HUES64 (cell line): ENCODE results near the gene RAB4A.

Experiments used
- H3K27ac ChIP-seq: 2 replicates; pipeline ENCODE4 v1.7.0; 2013; ENCODE audit warnings: low read depth, low read length, inconsistent platforms
- H3K27me3 ChIP-seq: 2 replicates; pipeline ENCODE4 v1.6.1; 2013; ENCODE audit warnings: mild to moderate bottlenecking, low read length; ENCODE audit not compliant: insufficient read depth
- H3K36me3 ChIP-seq: 2 replicates; pipeline ENCODE4 v1.6.1; 2013; ENCODE audit warnings: mild to moderate bottlenecking, low read length; ENCODE audit not compliant: insufficient read depth
- H3K4me1 ChIP-seq: 2 replicates; pipeline ENCODE4 v1.6.1; 2013; ENCODE audit warnings: mild to moderate bottlenecking, low read length, moderate library complexity; ENCODE audit not compliant: insufficient read depth
- H3K4me3 ChIP-seq: 2 replicates; pipeline ENCODE4 v1.5.1; 2013; ENCODE audit warnings: mild to moderate bottlenecking, low read length, moderate library complexity
- H3K9ac ChIP-seq: 2 replicates; pipeline ENCODE4 v1.6.1; 2013; ENCODE audit warnings: mild to moderate bottlenecking, low read depth, low read length
- H3K9me3 ChIP-seq: 2 replicates; pipeline ENCODE4 v1.6.1; 2013; ENCODE audit warnings: low read depth, low read length; ENCODE audit not compliant: insufficient read depth
- WGBS: fragments of 150-250, 120-280 bp; methylation state at CpG from one replicate; pipeline ENCODE4 v1.1.7; 2013; ENCODE audit warnings: missing lambda C conversion rate; 5-methylcytosine and 5-hydroxymethylcytosine counted together

RAB4A gene

DNA sequence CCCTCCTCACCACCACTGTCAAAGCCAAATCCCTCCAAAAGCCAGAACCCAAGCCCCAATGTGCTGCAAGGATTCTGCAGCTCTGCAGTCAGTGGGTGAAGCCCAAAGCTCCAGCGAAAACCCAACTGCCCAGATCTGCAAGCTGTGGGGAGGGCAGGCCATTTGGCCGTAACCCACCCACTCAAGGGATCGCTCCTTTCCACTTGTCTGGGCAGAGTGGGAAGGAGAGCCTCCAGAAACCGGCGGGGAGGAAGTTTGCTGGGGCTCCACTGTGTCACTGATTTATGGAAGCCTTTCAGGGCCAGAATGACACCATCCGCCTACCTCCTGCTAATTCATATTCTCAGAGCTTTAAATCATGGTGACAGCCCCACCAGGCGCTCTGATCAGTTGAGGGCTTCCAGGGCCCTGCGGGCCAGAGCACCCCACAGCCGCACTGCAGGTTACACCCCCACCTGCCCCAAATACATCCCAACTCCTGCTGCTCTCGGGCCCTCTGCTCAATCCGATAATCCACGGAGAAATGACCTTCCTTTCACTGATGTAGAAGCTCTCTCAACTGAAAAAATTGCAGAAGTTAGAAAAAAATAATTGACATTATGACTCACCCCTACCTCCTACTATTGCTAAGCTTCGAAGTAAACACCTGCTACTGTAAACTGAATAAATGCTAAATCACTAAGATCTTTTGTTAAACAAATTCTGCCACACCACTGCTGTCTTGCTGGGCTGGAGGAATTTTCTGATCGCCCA is 40.6 kb upstream of the RAB4A start:
- no peaks in the 10 kb centered on the region for H3K9me3 ChIP-seq
- H3K36me3 ChIP-seq: no peaks in the 10 kb centered on the region
- no peaks in the 10 kb centered on the region for H3K27me3 ChIP-seq
- no peak overlapping the region for H3K4me3 ChIP-seq
- H3K9ac ChIP-seq: peak overlapping the region; percentile 66
- 19% methylated on average over 14 of the region's 14 CpGs for WGBS
- peaks cover 63% of the 10 kb centered on the region for H3K4me1 ChIP-seq
- peak overlapping the region; percentile 86 for H3K27ac ChIP-seq

- 19% methylated on average over 9 of the region's 9 CpGs for WGBS
- Histone ChIP-seq H3K9ac (peak overlapping the region; percentile 66), H3K27me3 (no peaks in the 10 kb centered on the region), H3K27ac (peak overlapping the region; percentile 86), H3K9me3 (no peaks in the 10 kb centered on the region), H3K4me1 (peaks cover 63% of the 10 kb centered on the region), H3K4me3 (peak overlapping the region; percentile 17; the same call in 1 of the 2 replicates), H3K36me3 (no peaks in the 10 kb centered on the region)
Measured at GRCh38 chr1:229230893-229231753, 39.8 kb upstream of the RAB4A start.

GRCh38 chr1:229231754-229232119 is 39.2 kb upstream of the RAB4A start:
- Histone ChIP-seq H3K36me3 (no peaks in the 10 kb centered on the region), H3K9me3 (no peaks in the 10 kb centered on the region), H3K4me3 (no peak overlapping the region), H3K9ac (no peak overlapping the region), H3K27me3 (no peaks in the 10 kb centered on the region), H3K4me1 (peaks cover 63% of the 10 kb centered on the region), H3K27ac (peak overlapping the region; percentile 25; the same call in 1 of the 2 replicates)
- WGBS: 66% methylated on average over 3 of the region's 3 CpGs

DNA sequence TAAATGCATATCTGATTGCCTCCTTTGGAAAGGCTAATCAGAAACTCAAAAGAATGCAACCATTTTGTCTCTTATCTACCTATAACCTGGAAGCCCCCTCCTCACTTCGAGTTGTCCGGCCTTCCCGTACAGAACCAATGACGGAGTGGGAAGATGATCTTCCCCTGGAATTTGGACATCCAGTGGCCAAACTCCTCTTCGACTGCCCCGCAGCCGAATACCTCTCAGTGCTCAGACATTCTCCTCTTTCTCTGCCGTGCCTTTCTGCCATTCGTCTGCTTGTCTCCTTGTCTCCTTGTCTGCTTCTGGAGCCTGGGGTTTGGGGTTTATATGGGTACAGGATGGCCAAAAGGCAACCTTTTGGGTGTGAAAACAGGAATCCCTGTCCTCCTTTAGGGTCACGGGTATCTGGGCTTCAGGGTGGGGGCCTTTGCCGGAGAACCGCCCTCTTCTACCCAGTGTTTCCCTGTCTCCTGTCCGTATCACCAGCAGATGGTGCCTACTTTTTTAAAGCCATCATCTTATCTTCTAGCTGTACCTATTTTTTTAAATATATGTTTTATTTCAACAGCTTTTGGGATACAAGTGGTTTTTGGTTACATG is 35.9 kb upstream of the RAB4A start:
- peaks cover 56% of the 10 kb centered on the region for H3K4me1 ChIP-seq
- H3K9ac ChIP-seq: no peak overlapping the region
- H3K27ac ChIP-seq: no peak overlapping the region
- H3K9me3 ChIP-seq: no peaks in the 10 kb centered on the region
- H3K36me3 ChIP-seq: no peaks in the 10 kb centered on the region
- 84% methylated on average over 13 of the region's 13 CpGs for WGBS
- no peaks in the 10 kb centered on the region for H3K27me3 ChIP-seq
- no peak overlapping the region for H3K4me3 ChIP-seq

GRCh38 chr1:229237320-229237719 is 33.6 kb upstream of the RAB4A start:
- H3K27me3 ChIP-seq: no peaks in the 10 kb centered on the region
- H3K9me3 ChIP-seq: no peaks in the 10 kb centered on the region
- peaks cover 32% of the 10 kb centered on the region for H3K4me1 ChIP-seq
- H3K9ac ChIP-seq: no peak overlapping the region
- WGBS: 48% methylated on average over 2 of the region's 2 CpGs
- H3K4me3 ChIP-seq: no peak overlapping the region
- no peaks in the 10 kb centered on the region for H3K36me3 ChIP-seq
- H3K27ac ChIP-seq: peak overlapping the region; percentile 37; the same call in 1 of the 2 replicates

- peaks cover 30% of the 10 kb centered on the region for H3K4me1 ChIP-seq
- WGBS: 78% methylated on average over 1 of the region's 1 CpG
- H3K9me3 ChIP-seq: peaks cover under 1% of the 10 kb centered on the region; the same call in 1 of the 2 replicates
- no peaks in the 10 kb centered on the region for H3K36me3 ChIP-seq
- H3K27ac ChIP-seq: no peak overlapping the region
- H3K9ac ChIP-seq: no peak overlapping the region
- no peak overlapping the region for H3K4me3 ChIP-seq
- H3K27me3 ChIP-seq: no peaks in the 10 kb centered on the region
Measured at GRCh38 chr1:229238231-229238630, 32.7 kb upstream of the RAB4A start.

GRCh38 chr1:229238674-229239415 is 32.1 kb upstream of the RAB4A start:
- Histone ChIP-seq H3K36me3 (no peaks in the 10 kb centered on the region), H3K9me3 (peaks cover 7% of the 10 kb centered on the region; the same call in 1 of the 2 replicates), H3K9ac (no peak overlapping the region), H3K4me3 (no peak overlapping the region), H3K4me1 (peaks cover 28% of the 10 kb centered on the region), H3K27me3 (no peaks in the 10 kb centered on the region), H3K27ac (no peak overlapping the region)
- WGBS: 87% methylated on average over 6 of the region's 6 CpGs

GRCh38 chr1:229240532-229240931 is 30.4 kb upstream of the RAB4A start:
- Histone ChIP-seq H3K4me3 (no peak overlapping the region), H3K27me3 (no peaks in the 10 kb centered on the region), H3K4me1 (peaks cover 16% of the 10 kb centered on the region), H3K9ac (no peak overlapping the region), H3K9me3 (peaks cover 10% of the 10 kb centered on the region; the same call in 1 of the 2 replicates), H3K36me3 (no peaks in the 10 kb centered on the region), H3K27ac (no peak overlapping the region)
- WGBS: 79% methylated on average over 3 of the region's 3 CpGs

GRCh38 chr1:229241390-229241789 is 29.5 kb upstream of the RAB4A start:
- no peak overlapping the region for H3K27ac ChIP-seq
- peaks cover 10% of the 10 kb centered on the region; the same call in 1 of the 2 replicates for H3K9me3 ChIP-seq
- no peaks in the 10 kb centered on the region for H3K36me3 ChIP-seq
- no peaks in the 10 kb centered on the region for H3K27me3 ChIP-seq
- H3K4me3 ChIP-seq: no peak overlapping the region
- no peak overlapping the region for H3K9ac ChIP-seq
- peaks cover 16% of the 10 kb centered on the region for H3K4me1 ChIP-seq
- WGBS: 89% methylated on average over 4 of the region's 4 CpGs

DNA sequence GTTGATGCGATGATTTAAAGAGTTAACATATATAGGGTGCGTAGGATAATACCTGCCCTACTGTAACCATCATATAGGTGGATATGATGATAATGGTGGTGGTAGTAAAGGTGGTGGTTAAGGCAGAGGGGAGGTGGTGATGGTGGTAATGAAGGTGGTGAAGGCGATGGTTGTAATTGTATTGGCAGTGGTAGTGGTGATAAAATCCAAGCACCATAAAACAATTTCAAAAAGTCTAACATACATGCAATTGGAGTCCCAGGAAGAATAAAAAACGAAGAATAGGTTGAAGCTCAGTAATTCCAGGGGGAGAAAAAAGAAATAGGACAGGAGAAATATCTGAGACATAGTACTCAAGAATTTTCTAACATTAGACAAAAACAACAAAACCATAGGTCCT is 27.3 kb upstream of the RAB4A start:
- no peak overlapping the region for H3K27ac ChIP-seq
- no peak overlapping the region for H3K9ac ChIP-seq
- H3K9me3 ChIP-seq: peaks cover 10% of the 10 kb centered on the region; the same call in 1 of the 2 replicates
- H3K27me3 ChIP-seq: no peaks in the 10 kb centered on the region
- no peaks in the 10 kb centered on the region for H3K36me3 ChIP-seq
- 93% methylated on average over 3 of the region's 4 CpGs for WGBS
- H3K4me1 ChIP-seq: peaks cover 2% of the 10 kb centered on the region; the same call in 1 of the 2 replicates
- H3K4me3 ChIP-seq: no peak overlapping the region
